CD4-positive, alpha-beta T cell treated with Interleukin-10 for 1 hour (primary cell): ENCODE data around the gene PRKAB2.
"Not testable (repeated sequence)": the region's sequence is repeated elsewhere in the genome, so short reads cannot be mapped to it uniquely, and the experiment has no call there.

ENCODE experiments used
- DNase-seq: peaks from one replicate; pipeline ENCODE4 v3.0.0-alpha.2; 2020

The PRKAB2 gene

GRCh38 chr1:147171399-147172167 lies 687 bp downstream of the PRKAB2 start:
- peak; percentile 1 for DNase-seq

GRCh38 chr1:147169840-147170674 lies 2.2 kb downstream of the PRKAB2 start:
- no peak for DNase-seq

- DNase-seq = no peak
Measured at GRCh38 chr1:147169171-147169570, 3.1 kb downstream of the PRKAB2 start.

GRCh38 chr1:147168626-147169058 lies 3.6 kb downstream of the PRKAB2 start:
- DNase-seq = no peak

GRCh38 chr1:147167365-147167764 lies 4.9 kb downstream of the PRKAB2 start:
- DNase-seq = no peak

GRCh38 chr1:147163019-147163418 lies 9.3 kb downstream of the PRKAB2 start:
- no peak for DNase-seq

GRCh38 chr1:147162093-147162492 lies 10.2 kb downstream of the PRKAB2 start:
- DNase-seq = no peak

- not testable (repeated sequence) for DNase-seq
Measured at GRCh38 chr1:147157116-147157515, 15.2 kb downstream of the PRKAB2 start.

GRCh38 chr1:147156642-147157041 lies 15.6 kb downstream of the PRKAB2 start:
- no peak for DNase-seq

- no peak for DNase-seq
Measured at GRCh38 chr1:147152772-147153171, 19.5 kb downstream of the PRKAB2 start.

GRCh38 chr1:147151244-147151643 lies 21.0 kb downstream of the PRKAB2 start:
- DNase-seq = no peak

- DNase-seq = no peak
Measured at GRCh38 chr1:147142886-147143285, 29.4 kb downstream of the PRKAB2 start.

- DNase-seq = not testable (repeated sequence)
Measured at GRCh38 chr1:147130721-147131120, 41.5 kb downstream of the PRKAB2 start.

GRCh38 chr1:147129116-147129873 lies 43.0 kb downstream of the PRKAB2 start:
- no peak for DNase-seq

- no peak for DNase-seq
Measured at GRCh38 chr1:147124266-147124665, 48.0 kb downstream of the PRKAB2 start.

- no peak for DNase-seq
Measured at GRCh38 chr1:147117109-147117508, 55.2 kb downstream of the PRKAB2 start.

GRCh38 chr1:147115496-147115895 lies 56.8 kb downstream of the PRKAB2 start:
- DNase-seq = no peak

GRCh38 chr1:147115079-147115478 lies 57.2 kb downstream of the PRKAB2 start:
- not testable (repeated sequence) for DNase-seq

- not testable (repeated sequence) for DNase-seq
Measured at GRCh38 chr1:147114353-147114752, 57.9 kb downstream of the PRKAB2 start.

- no peak for DNase-seq
Measured at GRCh38 chr1:147111381-147112130, 60.7 kb downstream of the PRKAB2 start.

GRCh38 chr1:147110872-147111271 lies 61.4 kb downstream of the PRKAB2 start:
- DNase-seq = no peak

GRCh38 chr1:147110434-147110833 lies 61.8 kb downstream of the PRKAB2 start:
- DNase-seq = no peak
